Measurements from ENCODE around the gene NEK11.

NEK11 gene

DNA sequence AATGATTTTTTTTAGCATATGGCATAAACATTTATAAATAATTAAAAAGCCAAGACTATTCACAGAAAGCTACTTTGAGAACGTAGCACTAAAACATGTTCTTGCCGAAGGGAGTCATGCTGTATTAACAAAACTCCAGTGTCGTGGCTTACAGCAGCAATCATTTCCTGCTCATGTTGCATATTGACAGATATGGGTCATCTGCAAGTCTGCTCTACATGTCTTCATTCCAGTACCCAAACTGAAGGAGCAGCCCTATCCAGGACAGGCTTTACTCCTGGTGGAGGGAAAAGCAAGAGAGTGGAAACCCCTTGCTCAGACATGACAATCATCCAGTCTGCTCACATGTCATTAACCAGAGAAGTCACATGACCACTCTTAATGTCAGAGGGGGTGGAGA lies 87.6 kb downstream of the NEK11 start:
- in situ Hi-C loops (cut with MboI; ENCODE audit: low sequenced_read_pairs) = no loop called here

GRCh38 chr3:131125684-131126083 lies 99.0 kb downstream of the NEK11 start:
- in situ Hi-C loops (cut with MboI; ENCODE audit: low sequenced_read_pairs) = no loop called here

DNA sequence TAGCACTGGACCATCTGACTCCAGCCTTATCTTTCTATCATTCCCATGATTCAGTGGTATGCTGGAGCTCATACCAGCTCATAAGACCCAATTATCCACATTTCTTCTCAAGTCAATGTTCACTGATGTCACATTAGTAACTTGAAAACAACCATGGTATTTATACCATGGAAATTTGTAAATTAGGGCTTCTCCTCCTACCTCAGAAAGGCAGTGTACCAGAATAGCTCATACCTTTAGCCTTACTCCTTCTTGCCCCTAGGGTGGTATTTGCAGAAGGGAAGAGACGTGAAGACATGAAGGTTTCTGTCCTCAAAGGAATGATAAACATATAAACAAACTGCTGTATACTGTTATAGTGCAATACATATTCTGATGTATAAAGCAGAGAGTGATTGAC lies 114.2 kb downstream of the NEK11 start:
- in situ Hi-C loops (cut with MboI; ENCODE audit: low sequenced_read_pairs) = no loop called here

DNA sequence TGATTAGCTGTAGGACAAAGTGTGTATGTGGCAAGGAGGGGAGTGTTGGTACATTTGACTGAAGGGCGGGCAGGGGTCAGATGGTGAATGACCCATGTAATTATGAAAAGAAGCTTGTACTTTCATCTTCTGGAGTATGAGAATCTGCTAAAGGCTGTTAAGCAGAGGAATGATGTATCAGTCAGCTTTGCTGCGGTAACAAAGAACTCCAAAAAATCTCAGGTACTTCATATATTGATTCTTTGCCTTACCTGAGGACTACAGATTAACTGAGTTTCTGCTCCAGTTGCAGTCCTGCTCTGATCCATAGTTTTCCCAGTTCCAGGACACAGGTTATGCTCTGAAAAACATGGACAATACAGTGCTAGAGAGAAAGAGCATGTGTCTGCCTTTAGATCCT lies 115.1 kb downstream of the NEK11 start:
- in situ Hi-C loops (cut with MboI; ENCODE audit: low sequenced_read_pairs) = no loop called here

DNA sequence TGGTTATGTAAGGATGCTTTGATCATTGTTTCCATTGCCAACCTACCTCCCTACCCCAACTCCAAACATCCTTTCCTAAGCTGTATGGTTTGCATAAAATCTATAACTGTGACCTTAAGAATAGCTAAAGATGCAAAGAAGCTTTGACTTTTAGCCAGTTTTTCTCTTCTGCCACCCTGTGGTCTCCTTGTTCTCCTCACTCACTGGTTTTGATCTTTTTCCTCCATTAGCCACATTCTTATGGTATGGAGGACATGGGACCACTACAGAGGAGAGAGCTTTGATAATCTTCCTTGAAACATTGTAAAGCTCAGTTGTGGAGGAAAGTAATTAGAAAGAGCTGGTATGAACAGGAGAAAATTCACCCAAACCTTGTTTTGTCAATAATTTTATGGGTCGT lies 115.9 kb downstream of the NEK11 start:
- in situ Hi-C loops (cut with MboI; ENCODE audit: low sequenced_read_pairs) = no loop called here

DNA sequence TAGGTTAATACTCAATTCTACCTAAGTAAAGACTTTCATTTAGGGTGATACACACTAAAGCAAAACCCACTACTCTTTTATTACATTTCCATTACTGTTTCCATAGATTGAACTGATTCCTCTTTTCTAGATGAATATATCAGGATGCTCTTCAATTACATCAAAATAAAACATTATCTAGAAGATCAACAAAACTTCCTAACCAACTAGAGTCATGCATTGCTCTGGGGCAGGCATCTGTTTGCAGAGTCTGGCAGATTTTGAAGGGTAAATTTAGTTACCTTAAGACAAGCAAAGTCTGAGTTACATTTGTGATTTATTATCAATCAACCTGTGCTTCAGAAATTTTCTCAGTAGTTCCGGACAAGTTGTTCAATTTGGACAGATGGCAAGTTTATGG lies 117.1 kb downstream of the NEK11 start:
- in situ Hi-C loops (cut with MboI; ENCODE audit: low sequenced_read_pairs) = no loop called here

GRCh38 chr3:131147534-131147933 lies 120.9 kb downstream of the NEK11 start:
- in situ Hi-C loops (cut with MboI; ENCODE audit: low sequenced_read_pairs) = no loop called here

GRCh38 chr3:131158434-131158833 lies 131.8 kb downstream of the NEK11 start:
- in situ Hi-C loops (cut with MboI; ENCODE audit: low sequenced_read_pairs) = no loop called here

- in situ Hi-C loops (cut with MboI; ENCODE audit: low sequenced_read_pairs) = no loop called here
These were observed 135.8 kb downstream of the NEK11 start for GRCh38 chr3:131162516-131162915.

DNA sequence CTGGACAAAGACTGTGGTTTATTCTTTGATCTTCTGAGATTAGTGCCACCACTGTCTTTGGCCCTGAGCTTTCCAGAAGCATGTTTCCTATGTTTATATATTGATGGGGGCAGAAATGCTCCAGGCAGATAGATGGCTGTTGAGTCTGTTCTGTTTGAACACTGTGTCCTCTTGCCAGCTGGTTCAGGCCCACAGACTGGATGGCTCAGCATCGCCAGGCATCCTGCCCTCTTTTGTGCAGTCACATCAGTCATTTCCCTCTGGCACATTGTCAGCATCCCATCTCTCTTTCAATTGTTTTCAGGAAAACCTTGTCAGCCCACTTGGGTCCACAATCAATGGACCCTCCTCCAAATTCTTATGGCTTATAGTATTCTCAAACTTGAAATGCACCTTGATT lies 141.2 kb downstream of the NEK11 start:
- in situ Hi-C loops (cut with MboI; ENCODE audit: low sequenced_read_pairs) = no loop called here

GRCh38 chr3:131169331-131169730 lies 142.7 kb downstream of the NEK11 start:
- in situ Hi-C loops (cut with MboI; ENCODE audit: low sequenced_read_pairs) = no loop called here

- in situ Hi-C loops (cut with MboI; ENCODE audit: low sequenced_read_pairs) = no loop called here
These were observed 146.0 kb downstream of the NEK11 start for GRCh38 chr3:131172502-131173200.

DNA sequence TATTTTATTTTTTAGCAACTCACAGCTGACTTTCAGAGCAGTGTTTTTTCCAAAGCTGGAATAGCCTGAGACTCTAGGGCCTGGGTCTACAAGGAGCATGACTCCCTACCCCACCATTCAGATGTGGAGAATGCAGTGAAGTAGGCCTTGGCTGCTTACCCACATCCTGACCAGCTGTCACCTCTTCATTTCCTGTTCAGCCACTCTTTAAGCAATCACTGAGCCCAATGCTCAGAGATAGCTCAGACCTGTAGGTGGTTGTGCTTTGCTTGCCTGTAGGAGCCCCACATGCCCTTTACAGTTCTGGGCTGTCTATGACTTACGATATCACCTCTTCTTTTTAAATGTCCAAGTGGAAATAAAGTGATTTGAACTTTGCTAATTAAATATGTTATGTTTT lies 148.1 kb downstream of the NEK11 start:
- in situ Hi-C loops (cut with MboI; ENCODE audit: low sequenced_read_pairs) = no loop called here

DNA sequence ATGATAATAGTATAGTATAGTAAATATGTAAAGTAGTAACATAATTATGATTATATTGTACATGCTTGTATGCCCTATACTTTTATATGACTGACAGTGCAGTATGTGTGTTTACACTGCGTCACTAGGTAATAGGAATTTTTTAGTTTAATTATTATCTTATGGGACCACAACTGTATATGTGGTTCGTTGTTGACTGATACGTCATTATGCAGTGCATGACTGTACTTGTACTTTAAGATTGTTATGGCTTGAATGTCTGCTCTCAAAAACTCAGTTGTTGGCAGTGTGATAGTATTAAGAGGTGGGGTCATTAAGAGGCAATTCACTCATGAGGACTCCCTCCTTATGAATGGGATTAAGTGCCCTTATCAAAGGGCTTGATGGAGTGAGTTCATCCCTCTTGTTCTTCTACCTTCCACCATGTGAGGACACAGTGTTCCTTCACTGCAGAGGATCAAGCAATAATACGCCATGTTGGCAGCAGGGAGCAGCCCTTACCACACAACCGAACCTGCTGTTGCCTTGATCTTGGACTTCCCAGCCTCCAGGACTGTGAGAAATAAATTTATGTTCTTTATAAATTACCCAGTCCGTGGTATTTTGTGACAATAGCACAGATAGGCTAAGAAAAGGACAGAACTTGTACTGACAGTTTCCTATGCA lies 152.2 kb downstream of the NEK11 start:
- in situ Hi-C loops (cut with MboI; ENCODE audit: low sequenced_read_pairs) = no loop called here

DNA sequence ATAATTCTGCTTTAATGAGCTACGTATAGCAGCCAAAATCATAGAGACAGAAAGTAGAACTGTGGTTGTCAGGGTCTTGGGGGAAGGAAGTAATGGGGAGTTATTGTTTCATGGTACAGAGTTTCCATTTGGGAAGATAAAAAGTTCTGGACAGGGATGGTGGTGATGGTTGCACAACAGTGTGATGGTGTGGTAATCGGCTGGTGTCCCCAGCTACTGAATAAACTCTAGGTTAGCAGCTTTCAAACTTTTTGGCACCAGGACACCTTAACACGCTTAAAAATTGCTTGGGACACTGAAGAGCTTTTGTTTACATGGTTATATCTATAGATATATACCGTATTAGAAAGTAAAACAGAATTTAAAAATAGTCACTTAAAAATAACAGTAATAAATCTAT lies 166.0 kb downstream of the NEK11 start:
- in situ Hi-C loops (cut with MboI; ENCODE audit: low sequenced_read_pairs) = no loop called here

DNA sequence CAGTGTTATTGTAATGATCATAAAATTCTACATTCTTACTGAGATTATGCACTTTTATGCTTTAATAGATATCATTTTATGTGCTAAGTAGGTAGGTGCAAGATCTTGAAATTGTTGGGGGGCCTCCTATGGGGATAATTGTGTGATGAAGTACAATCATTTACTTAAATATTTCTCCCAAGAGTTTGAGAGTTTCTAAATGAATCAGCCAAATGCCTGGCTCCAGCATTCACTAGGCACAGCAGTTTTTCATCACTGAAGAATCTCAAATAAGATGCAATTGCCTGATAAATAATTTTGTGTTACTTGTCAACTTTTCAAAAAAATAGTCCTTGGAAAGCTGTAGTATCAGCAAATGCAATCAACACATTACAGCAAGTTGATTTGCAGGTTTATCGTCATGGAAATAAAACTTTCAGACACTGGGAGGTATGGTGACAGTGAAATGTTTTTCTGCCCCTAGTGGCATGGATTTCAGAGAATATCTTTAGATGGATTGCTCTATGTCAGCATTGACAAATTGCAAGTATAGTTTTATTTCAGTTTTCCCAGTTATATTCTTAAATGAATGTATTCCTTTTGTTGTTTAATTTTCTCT lies 167.1 kb downstream of the NEK11 start:
- in situ Hi-C loops (cut with MboI; ENCODE audit: low sequenced_read_pairs) = no loop called here

DNA sequence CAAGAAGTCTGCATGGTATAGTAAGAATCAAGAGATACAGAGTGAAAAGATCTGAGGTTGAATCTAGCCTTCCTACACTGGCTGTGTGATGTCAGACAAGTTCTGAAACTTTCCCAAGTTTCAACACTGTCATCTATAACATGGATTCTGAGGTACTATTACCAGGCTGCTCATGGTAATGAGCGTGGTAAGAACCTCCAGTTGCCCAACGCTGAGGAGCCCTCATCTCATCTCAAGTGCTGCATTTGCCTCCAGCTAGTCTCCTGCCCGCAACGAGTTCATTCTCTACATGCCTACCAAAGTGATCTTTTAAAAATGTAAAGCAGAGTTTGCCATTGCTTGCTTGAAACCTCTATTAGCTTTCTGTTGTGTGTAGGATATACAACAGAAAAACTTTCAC lies 168.1 kb downstream of the NEK11 start:
- in situ Hi-C loops (cut with MboI; ENCODE audit: low sequenced_read_pairs) = no loop called here

GRCh38 chr3:131200636-131201199 lies 174.0 kb downstream of the NEK11 start:
- in situ Hi-C loops (cut with MboI; ENCODE audit: low sequenced_read_pairs) = no loop called here

GRCh38 chr3:131216330-131216729 lies 189.7 kb downstream of the NEK11 start:
- in situ Hi-C loops (cut with MboI; ENCODE audit: low sequenced_read_pairs) = no loop called here

DNA sequence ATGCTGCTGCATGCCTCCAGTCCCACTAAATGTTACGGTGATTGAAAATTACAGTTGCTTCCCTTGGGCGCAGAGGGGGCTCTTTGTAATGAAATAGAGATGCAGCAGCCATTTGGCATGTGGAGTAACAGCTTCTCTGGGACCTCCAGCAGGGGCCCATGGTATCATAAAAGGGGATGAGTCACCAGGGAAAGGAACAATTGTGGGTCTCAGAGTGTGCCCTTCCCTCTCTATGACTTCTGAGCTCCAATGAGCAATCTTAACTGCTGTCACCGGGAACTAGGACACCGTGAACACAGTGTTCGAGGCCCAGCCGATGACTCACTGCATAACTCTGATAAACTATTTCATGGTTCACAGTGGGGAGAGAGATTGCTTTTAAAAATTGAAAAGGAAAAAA lies 190.1 kb downstream of the NEK11 start:
- in situ Hi-C loops (cut with MboI; ENCODE audit: low sequenced_read_pairs) = no loop called here

DNA sequence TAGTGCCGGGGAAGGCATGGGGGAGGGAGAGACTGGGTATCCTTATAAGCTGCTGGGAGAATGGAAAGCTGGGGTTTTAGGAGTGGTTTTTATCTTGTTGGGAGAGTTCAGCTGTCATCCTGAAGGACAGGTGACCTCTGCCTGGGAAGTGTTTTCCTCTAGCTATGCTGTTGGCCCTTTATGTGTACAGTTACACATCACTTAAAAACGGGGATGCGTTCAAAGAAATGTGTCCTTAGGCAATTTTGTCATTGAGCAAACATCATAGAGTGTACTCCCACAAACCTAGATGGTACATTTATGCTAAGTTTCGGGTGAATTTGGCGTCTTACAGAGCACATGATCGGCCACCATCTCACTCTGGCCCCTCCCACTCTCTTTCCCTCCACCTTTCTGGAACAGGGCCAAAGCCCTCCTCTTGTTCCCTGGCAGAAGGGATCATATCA lies 190.6 kb downstream of the NEK11 start:
- in situ Hi-C loops (cut with MboI; ENCODE audit: low sequenced_read_pairs) = no loop called here

DNA sequence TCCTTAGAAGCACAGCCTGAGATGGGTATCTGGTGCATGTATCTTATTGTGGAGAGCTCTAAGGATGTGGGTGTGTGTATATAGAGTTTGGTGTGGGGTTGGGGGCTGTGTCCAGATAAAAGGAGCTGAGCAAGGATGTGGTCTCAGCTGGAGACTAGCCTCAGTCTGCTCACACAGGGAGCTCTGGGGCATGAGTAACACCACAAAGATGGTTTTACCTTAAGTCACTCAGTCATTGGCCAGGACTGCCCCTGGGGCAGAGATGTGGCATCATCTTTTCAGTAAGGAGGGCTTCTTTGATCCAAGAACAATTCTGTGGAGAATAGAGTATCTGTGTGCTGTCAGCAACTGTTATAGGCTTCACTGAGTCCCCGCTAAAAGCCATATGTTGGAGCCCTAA lies 191.5 kb downstream of the NEK11 start:
- in situ Hi-C loops (cut with MboI; ENCODE audit: low sequenced_read_pairs) = no loop called here

Data from hTERT RPE-1 (cell line).